Aortic smooth muscle cell (primary cell): ENCODE results near the gene HDAC7. TPM values are rescaled to one million over a fixed set of nuclear protein-coding genes. Genes with fewer than 3 reads are reported as not detected.

Experiments used
- total RNA-seq: library from RNA; depleted of rRNA; stranded (reverse); fragments of >200 nt; gene quantifications from 2 replicates; pipeline ENCODE4 v1.2.3, GENCODE V29; 2014

The HDAC7 gene
- 25.0 and 39.1 TPM in 2 replicates for total RNA-seq

DNA sequence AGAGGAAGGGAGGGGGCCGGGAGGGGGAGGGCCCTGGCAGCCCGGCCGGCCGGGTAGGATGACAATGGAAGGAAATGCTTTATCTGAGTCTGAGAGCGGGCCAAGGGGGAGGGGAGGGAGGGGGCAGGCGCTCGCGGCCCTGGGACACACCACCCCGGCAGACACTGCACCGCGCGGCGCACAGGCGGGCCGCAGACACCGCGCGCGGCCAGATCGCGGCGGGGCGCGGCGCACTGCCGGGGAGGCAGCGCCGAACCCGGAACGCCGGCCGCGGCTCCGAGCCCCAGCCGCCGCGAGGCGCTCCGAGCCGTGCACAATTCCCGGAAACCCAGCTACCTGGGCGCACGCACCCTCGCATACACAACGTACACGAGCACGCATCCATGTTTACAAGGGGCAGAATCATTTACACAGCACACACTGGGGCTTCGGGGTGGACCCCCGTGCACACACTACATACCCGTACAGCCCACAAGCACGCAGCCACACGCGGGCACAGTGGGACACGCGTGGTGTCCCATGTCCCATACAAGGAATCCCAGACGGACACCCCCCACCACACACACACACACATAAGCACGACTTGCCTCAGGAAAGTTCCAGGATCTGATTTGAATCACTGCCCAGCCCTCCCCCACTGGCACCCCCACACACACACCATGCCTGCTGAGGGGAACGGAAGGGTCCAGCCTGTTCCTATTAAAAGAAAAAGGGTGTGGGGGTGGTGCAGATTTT lies at the start of gene HDAC7:
HDAC7 (minus strand) TSS at position 8 of the 735 bp plus-strand sequence. CDS start 118 bp downstream, outside the sequence.

GRCh38 chr12:47773062-47773857 lies 46.4 kb downstream of the HDAC7 start, which contains the start of gene SLC48A1:
Gene SLC48A1, plus strand, starts transcription at chr12:47773238. Its CDS starts 67 bp downstream, at chr12:47773305.

GRCh38 chr12:47758834-47759690 lies 60.6 kb downstream of the HDAC7 start, which contains the start of gene RAPGEF3:
Gene RAPGEF3, minus strand, starts transcription at chr12:47758880. Its CDS starts 324 bp downstream, at chr12:47758556.

Other genes starting within 250 kb of the HDAC7 start
- gene RPAP3, start 113.9 kb downstream of the HDAC7 start, total RNA-seq = 16.8 and 18.0 TPM in 2 replicates
- gene ENDOU, start 94.4 kb downstream of the HDAC7 start, total RNA-seq = 0.40 and 0.81 TPM in 2 replicates
- gene RAPGEF3, start 61.0 kb downstream of the HDAC7 start, total RNA-seq = 5.7 and 7.9 TPM in 2 replicates
- 25.6 and 27.1 TPM in 2 replicates for gene SLC48A1, start 46.7 kb downstream of the HDAC7 start, total RNA-seq
- 3.6 and 6.1 TPM in 2 replicates for gene VDR, start 85.1 kb upstream of the HDAC7 start, total RNA-seq
- 103 and 112 TPM in 2 replicates for gene TMEM106C, start 143.7 kb upstream of the HDAC7 start, total RNA-seq
- not detected in 2 replicates for gene COL2A1, start 184.6 kb upstream of the HDAC7 start, total RNA-seq